Uterus (tissue), 2 donors: ENCODE data around the gene SLIT3.
"Not testable (repeated sequence)": the region's sequence is repeated elsewhere in the genome, so short reads cannot be mapped to it uniquely, and the experiment has no call there.

Experiments
- POLR2A ChIP-seq, 2 donors: fragments of 450-650 bp; IDR thresholded peaks; one replicate each; pipeline ENCODE4 v1.6.1; 2016; ENCODE audit warnings: antibody characterized with exemption in 2 of 2, mild to moderate bottlenecking in 1 of 2, moderate library complexity in 1 of 2
- TF ChIP-seq, protein P1 (sequence below), 4 experiments: fragments of 200-600 bp in 2 of 4; fragments of 450-650 bp in 2 of 4; sonication (generic) in 2 of 4; IDR thresholded peaks; one replicate each; pipeline ENCODE4 v1.5.1; 2016 to 2019; ENCODE audit warnings: antibody characterized with exemption in 4 of 4, mild to moderate bottlenecking in 2 of 4, moderate library complexity in 1 of 4

DNA sequence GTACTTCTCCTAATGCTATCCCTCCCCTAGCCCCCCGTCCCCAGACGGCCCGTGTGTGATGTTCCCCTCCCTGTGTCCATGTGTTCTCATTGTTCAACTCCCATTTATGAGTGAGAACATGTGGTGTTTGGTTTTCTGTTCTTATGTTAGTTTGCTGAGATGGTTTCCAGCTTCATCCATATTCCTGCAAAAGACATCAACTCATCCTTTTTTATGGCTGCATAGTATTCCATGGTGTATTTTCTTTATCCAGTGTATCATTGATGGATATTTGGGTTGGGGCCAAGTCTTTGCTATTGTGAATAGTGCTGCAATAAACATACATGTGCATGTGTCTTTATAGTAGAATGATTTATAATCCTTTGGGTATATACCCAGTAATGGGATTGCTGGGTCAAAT, 89.2 kb downstream of the SLIT3 start:
- TF ChIP-seq, protein P1, sequence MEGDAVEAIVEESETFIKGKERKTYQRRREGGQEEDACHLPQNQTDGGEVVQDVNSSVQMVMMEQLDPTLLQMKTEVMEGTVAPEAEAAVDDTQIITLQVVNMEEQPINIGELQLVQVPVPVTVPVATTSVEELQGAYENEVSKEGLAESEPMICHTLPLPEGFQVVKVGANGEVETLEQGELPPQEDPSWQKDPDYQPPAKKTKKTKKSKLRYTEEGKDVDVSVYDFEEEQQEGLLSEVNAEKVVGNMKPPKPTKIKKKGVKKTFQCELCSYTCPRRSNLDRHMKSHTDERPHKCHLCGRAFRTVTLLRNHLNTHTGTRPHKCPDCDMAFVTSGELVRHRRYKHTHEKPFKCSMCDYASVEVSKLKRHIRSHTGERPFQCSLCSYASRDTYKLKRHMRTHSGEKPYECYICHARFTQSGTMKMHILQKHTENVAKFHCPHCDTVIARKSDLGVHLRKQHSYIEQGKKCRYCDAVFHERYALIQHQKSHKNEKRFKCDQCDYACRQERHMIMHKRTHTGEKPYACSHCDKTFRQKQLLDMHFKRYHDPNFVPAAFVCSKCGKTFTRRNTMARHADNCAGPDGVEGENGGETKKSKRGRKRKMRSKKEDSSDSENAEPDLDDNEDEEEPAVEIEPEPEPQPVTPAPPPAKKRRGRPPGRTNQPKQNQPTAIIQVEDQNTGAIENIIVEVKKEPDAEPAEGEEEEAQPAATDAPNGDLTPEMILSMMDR (IDR thresholded peaks at IDR 0.05) = not testable (repeated sequence)
- not testable (repeated sequence) for TF ChIP-seq POLR2A (IDR thresholded peaks at IDR 0.05)
